Neural progenitor cell (in vitro differentiated cells): ENCODE results near the gene SCIN. TPM values are rescaled to one million over a fixed set of nuclear protein-coding genes. Genes with fewer than 3 reads are reported as not detected.
"Not testable (repeated sequence)": the region's sequence is repeated elsewhere in the genome, so short reads cannot be mapped to it uniquely, and the experiment has no call there.

Experiments used
- DNase-seq: peaks from one replicate; pipeline ENCODE4 v3.0.0-alpha.2; 2016; ENCODE audit warnings: low spot score
- H2AFZ ChIP-seq: fragments of 200-600 bp; sonication (generic); replicated peaks from 2 replicates; pipeline ENCODE4 v1.6.1; 2016; ENCODE audit warnings: antibody characterized with exemption
- H3F3A ChIP-seq: fragments of 200-600 bp; sonication (generic); 2 replicates; pipeline ENCODE4 v1.6.1; 2016; ENCODE audit warnings: antibody characterized with exemption, low read depth
- H3K27ac ChIP-seq: fragments of 200-600 bp; sonication (generic); 2 replicates; pipeline ENCODE4 v1.5.1; 2016; ENCODE audit warnings: mild to moderate bottlenecking
- H3K27me3 ChIP-seq: fragments of 200-600 bp; sonication (generic); 2 replicates; pipeline ENCODE4 v1.6.1; 2016; ENCODE audit warnings: mild to moderate bottlenecking, moderate library complexity
- H3K36me3 ChIP-seq: fragments of 200-600 bp; sonication (generic); 2 replicates; pipeline ENCODE4 v1.5.1; 2016
- H3K4me1 ChIP-seq: fragments of 200-600 bp; sonication (generic); 2 replicates; pipeline ENCODE4 v1.6.1; 2016; ENCODE audit warnings: mixed run types
- H3K4me2 ChIP-seq: fragments of 200-600 bp; sonication (generic); 2 replicates; pipeline ENCODE4 v1.6.1; 2016
- H3K4me3 ChIP-seq: fragments of 200-600 bp; sonication (generic); 2 replicates; pipeline ENCODE4 v1.5.1; 2016
- H3K79me2 ChIP-seq: fragments of 200-600 bp; sonication (generic); 2 replicates; pipeline ENCODE4 v1.6.1; 2016; ENCODE audit warnings: low read depth
- H3K9ac ChIP-seq: fragments of 200-600 bp; sonication (generic); 2 replicates; pipeline ENCODE4 v1.6.1; 2016
- H3K9me3 ChIP-seq: fragments of 200-600 bp; sonication (generic); 2 replicates; pipeline ENCODE4 v1.5.1; 2016; ENCODE audit warnings: low read depth
- H4K20me1 ChIP-seq: fragments of 200-600 bp; sonication (generic); 2 replicates; pipeline ENCODE4 v1.6.1; 2016; ENCODE audit warnings: low read depth
- H3K27ac Mint-ChIP-seq: 3 replicates; pipeline ENCODE4 v1.8.0; 2021; ENCODE audit warnings: mixed read lengths
- H3K27me3 Mint-ChIP-seq: 2 replicates; pipeline ENCODE4 v1.8.0; 2022; ENCODE audit warnings: low read depth, mild to moderate bottlenecking, inconsistent platforms, moderate library complexity, mixed read lengths; ENCODE audit not compliant: insufficient read depth
- H3K36me3 Mint-ChIP-seq: 3 replicates; pipeline ENCODE4 v1.8.0; 2021; ENCODE audit warnings: mixed read lengths
- H3K4me1 Mint-ChIP-seq: 3 replicates; pipeline ENCODE4 v1.8.0; 2021; ENCODE audit warnings: mixed read lengths
- H3K4me3 Mint-ChIP-seq: 3 replicates; pipeline ENCODE4 v1.8.0; 2021; ENCODE audit warnings: mild to moderate bottlenecking, moderate library complexity, mixed read lengths
- H3K9me3 Mint-ChIP-seq: 3 replicates; pipeline ENCODE4 v1.8.0; 2020; ENCODE audit warnings: mixed read lengths
- EZH2 ChIP-seq: fragments of 200-600 bp; sonication (generic); IDR thresholded peaks from 2 replicates; pipeline ENCODE4 v1.6.1; 2017; ENCODE audit warnings: antibody characterized with exemption, mild to moderate bottlenecking, moderate library complexity
- EZH2phosphoT487 ChIP-seq: fragments of 200-600 bp; sonication (generic); IDR thresholded peaks from 2 replicates; pipeline ENCODE4 v1.6.1; 2017; ENCODE audit warnings: antibody characterized with exemption
- total RNA-seq: library from RNA; depleted of rRNA; stranded (reverse); fragments of >200 nt; gene quantifications from 2 replicates; pipeline ENCODE4 v1.2.3, GENCODE V29; 2015; ENCODE audit warnings: low replicate concordance
- TF ChIP-seq, protein P1 (sequence below): fragments of 200-600 bp; sonication (generic); IDR thresholded peaks from 2 replicates; pipeline ENCODE4 v1.5.1; 2017; ENCODE audit warnings: antibody characterized with exemption, mild to moderate bottlenecking

The SCIN gene
- total RNA-seq, 1 donor from 2014 or later, result not detected

DNA sequence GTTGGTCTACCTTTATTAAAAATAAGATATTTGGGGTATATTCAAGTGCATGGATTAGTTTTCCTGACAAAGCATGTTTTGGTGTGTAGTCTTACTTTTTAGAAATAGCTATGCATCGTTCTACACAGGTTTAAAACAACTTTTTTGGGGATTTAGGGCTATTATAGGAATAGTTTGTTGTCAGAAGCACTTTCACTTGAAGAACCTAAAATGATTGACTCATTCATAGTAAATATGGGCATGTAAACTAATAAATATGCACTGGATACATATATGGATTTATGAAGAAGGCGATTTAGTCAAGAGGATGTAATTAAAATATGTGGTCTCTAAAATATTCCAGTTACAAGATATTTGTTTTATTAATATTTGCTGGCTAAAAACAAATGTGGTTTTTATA lies 118.9 kb downstream of the SCIN start:
- peaks cover 32% of the 10 kb centered on the region for H3K4me1 Mint-ChIP-seq
- Histone ChIP-seq H3K4me3 (peak overlapping the region; percentile 75), H3F3A (peaks cover 16% of the 10 kb centered on the region), H3K4me1 (peaks cover 27% of the 10 kb centered on the region), H3K9ac (peak overlapping the region; percentile 6), H3K27me3 (peaks cover 7% of the 10 kb centered on the region), H3K36me3 (no peaks in the 10 kb centered on the region), H2AFZ (no peak overlapping the region), H3K4me2 (peak overlapping the region; percentile 77), H3K79me2 (peaks cover 69% of the 10 kb centered on the region), H4K20me1 (peaks cover 8% of the 10 kb centered on the region), H3K27ac (no peak overlapping the region), H3K9me3 (no peaks in the 10 kb centered on the region)
- H3K27ac Mint-ChIP-seq, result no peak overlapping the region
- no peak for DNase-seq
- TF ChIP-seq EZH2phosphoT487 (no peak), EZH2 (no peak)
- TF ChIP-seq, protein P1, sequence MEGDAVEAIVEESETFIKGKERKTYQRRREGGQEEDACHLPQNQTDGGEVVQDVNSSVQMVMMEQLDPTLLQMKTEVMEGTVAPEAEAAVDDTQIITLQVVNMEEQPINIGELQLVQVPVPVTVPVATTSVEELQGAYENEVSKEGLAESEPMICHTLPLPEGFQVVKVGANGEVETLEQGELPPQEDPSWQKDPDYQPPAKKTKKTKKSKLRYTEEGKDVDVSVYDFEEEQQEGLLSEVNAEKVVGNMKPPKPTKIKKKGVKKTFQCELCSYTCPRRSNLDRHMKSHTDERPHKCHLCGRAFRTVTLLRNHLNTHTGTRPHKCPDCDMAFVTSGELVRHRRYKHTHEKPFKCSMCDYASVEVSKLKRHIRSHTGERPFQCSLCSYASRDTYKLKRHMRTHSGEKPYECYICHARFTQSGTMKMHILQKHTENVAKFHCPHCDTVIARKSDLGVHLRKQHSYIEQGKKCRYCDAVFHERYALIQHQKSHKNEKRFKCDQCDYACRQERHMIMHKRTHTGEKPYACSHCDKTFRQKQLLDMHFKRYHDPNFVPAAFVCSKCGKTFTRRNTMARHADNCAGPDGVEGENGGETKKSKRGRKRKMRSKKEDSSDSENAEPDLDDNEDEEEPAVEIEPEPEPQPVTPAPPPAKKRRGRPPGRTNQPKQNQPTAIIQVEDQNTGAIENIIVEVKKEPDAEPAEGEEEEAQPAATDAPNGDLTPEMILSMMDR, result no peak
- peaks cover 3% of the 10 kb centered on the region for H3K27me3 Mint-ChIP-seq
- H3K9me3 Mint-ChIP-seq, result peaks cover 8% of the 10 kb centered on the region
- peaks cover 34% of the 10 kb centered on the region for H3K36me3 Mint-ChIP-seq
- peak overlapping the region; percentile 99 for H3K4me3 Mint-ChIP-seq

DNA sequence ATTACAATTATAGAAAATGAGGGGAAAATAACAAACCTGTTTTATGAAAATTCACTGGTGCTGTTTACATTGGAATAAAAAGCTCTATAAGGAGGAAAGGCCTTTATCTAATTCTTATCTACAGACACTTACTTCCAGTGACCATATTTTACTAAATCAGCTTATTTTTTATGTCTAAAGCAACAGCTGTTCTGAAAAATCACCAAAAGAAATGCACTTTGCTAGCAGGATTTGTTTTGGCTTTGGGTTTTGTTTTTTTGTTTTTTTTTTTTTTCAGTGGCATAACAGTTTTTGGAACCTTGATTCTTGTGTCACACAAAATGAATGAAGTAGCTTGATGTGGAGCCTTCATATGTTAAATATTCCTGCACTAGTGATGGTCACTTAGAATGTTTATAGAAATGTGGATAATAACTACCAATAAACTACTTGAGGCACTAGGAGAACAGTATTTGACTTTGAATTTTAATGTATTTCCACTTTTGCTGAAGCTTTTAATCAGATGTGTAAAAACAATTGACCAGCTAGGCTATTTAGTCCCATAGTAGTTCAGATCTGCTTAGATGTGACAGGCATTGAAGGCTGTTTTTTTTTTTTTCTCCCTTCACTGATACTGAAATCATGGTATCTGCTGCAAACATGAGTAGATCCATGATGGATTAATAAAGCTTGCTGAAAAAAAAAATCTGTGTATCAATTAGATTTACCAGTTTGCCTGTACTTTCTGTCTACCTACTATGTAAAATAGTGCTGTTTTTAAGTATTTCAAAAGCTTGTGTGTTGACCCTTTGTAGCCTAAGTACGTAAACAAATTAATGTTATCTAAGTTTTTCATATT lies 119.7 kb downstream of the SCIN start:
- H3K27ac ChIP-seq, result no peak overlapping the region
- H3K9ac ChIP-seq, result peak overlapping the region; percentile 6

DNA sequence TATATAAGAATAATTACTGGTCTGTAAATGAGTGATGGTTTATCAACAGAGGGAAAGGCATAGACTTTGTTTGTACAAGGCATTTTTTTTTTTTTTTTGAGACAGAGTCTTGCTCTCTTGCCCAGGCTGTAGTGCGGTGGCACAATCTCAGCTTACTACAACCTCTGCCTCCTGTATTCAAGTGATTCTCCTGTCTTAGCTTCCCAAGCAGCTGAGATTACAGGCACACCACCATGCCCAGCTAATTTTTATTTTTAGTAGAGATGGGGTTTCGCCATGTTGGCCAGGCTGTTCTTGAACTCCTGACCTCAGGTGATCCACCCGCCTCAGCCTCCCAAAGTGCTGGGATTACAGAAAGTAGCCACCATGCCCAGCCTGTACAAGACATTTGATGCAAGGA lies 120.9 kb downstream of the SCIN start:
- H3F3A ChIP-seq, result peaks cover 12% of the 10 kb centered on the region
- H3K9ac ChIP-seq, H4K20me1 ChIP-seq, H3K27me3 ChIP-seq, H3K27ac ChIP-seq, H3K9me3 ChIP-seq, H3K4me3 ChIP-seq, H3K9me3 Mint-ChIP-seq, H3K27ac Mint-ChIP-seq, H3K4me2 ChIP-seq, H2AFZ ChIP-seq, DNase-seq, H3K27me3 Mint-ChIP-seq, H3K36me3 ChIP-seq: not testable (repeated sequence)
- peaks cover 20% of the 10 kb centered on the region for H3K4me1 ChIP-seq
- H3K79me2 ChIP-seq, result peaks cover 78% of the 10 kb centered on the region
- Mint-ChIP-seq H3K36me3 (peaks cover 36% of the 10 kb centered on the region), H3K4me3 (peak overlapping the region; percentile 73), H3K4me1 (peaks cover 30% of the 10 kb centered on the region)

More for the DNA sequence above, 119.7 kb downstream of the SCIN start:
- Mint-ChIP-seq H3K4me1 (peaks cover 36% of the 10 kb centered on the region), H3K36me3 (peaks cover 34% of the 10 kb centered on the region), H3K9me3 (peaks cover 8% of the 10 kb centered on the region), H3K4me3 (peak overlapping the region; percentile 99), H3K27ac (peak overlapping the region; percentile 52), H3K27me3 (peaks cover 3% of the 10 kb centered on the region)
- H3K79me2 ChIP-seq, result peaks cover 77% of the 10 kb centered on the region
- peaks cover 27% of the 10 kb centered on the region for H3K4me1 ChIP-seq
- peaks cover 21% of the 10 kb centered on the region for H3F3A ChIP-seq
- H3K4me3 ChIP-seq, result peak overlapping the region; percentile 75
- H3K4me2 ChIP-seq, result peak overlapping the region; percentile 77
- H3K27me3 ChIP-seq, result peaks cover 7% of the 10 kb centered on the region
- no peak for DNase-seq
- no peaks in the 10 kb centered on the region for H3K36me3 ChIP-seq
- H2AFZ ChIP-seq, result no peak overlapping the region
- TF ChIP-seq, protein P1, result no peak
- no peak for TF ChIP-seq EZH2phosphoT487
- TF ChIP-seq EZH2, result no peak
- peaks cover 8% of the 10 kb centered on the region for H4K20me1 ChIP-seq
- no peaks in the 10 kb centered on the region for H3K9me3 ChIP-seq

DNA sequence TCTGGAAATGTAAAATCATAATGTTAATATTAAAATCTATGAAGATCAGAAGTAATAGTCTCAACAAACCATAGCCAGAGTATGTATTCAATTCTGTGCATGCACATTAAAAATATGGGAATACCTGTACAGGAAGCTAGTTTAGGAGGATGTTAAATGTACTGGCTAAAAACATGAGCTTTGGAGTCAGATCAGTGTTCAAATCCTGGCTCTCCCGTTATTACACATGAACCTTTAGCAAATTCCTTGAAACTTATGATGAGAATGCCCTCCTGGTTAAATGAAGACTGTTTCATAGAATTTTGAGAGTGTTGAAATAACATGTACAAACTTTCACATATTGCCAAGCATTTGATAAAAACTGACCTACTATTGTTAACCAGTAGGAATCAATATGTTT lies 121.5 kb downstream of the SCIN start:
- no peaks in the 10 kb centered on the region for H3K27me3 ChIP-seq
- Mint-ChIP-seq H3K4me1 (peaks cover 30% of the 10 kb centered on the region), H3K27me3 (no peaks in the 10 kb centered on the region), H3K9me3 (peaks cover 4% of the 10 kb centered on the region), H3K4me3 (no peak overlapping the region), H3K27ac (no peak overlapping the region), H3K36me3 (peaks cover 39% of the 10 kb centered on the region)
- no peaks in the 10 kb centered on the region for H3K9me3 ChIP-seq
- H3K79me2 ChIP-seq, result peaks cover 78% of the 10 kb centered on the region
- H3K4me2 ChIP-seq, result no peak overlapping the region
- peaks cover 20% of the 10 kb centered on the region for H3K4me1 ChIP-seq
- H3K9ac ChIP-seq, result no peak overlapping the region
- H3F3A ChIP-seq, result peaks cover 11% of the 10 kb centered on the region
- TF ChIP-seq, protein P1, result no peak
- TF ChIP-seq EZH2phosphoT487, result no peak
- TF ChIP-seq EZH2, result no peak
- peaks cover 8% of the 10 kb centered on the region for H4K20me1 ChIP-seq
- H3K4me3 ChIP-seq, result no peak overlapping the region
- DNase-seq, result no peak
- H3K27ac ChIP-seq, result no peak overlapping the region
- H2AFZ ChIP-seq, result no peak overlapping the region
- H3K36me3 ChIP-seq, result no peaks in the 10 kb centered on the region
